Measurements from ENCODE around the gene RELT.

The RELT gene

DNA sequence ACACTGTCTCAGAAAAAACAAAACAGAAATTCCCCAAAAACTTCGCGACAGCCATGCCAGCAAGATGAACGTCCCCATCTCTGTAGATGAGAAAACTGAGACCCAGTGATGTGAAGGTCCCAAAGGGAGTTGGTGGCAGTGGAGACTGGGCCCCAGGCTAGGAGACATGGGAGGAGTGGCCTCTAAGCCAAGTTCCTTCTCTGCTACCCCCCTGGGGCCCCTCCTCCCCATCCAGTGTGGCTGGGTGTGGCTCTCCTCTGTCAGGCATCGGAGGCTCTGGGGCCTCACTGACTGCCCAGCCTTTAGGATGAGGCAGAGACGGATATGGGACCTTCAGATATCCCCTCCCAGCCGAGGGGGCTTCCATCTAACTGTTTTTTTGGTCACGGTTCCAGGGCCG is 9.8 kb downstream of the RELT start:
- TF ChIP-seq, protein P1, sequence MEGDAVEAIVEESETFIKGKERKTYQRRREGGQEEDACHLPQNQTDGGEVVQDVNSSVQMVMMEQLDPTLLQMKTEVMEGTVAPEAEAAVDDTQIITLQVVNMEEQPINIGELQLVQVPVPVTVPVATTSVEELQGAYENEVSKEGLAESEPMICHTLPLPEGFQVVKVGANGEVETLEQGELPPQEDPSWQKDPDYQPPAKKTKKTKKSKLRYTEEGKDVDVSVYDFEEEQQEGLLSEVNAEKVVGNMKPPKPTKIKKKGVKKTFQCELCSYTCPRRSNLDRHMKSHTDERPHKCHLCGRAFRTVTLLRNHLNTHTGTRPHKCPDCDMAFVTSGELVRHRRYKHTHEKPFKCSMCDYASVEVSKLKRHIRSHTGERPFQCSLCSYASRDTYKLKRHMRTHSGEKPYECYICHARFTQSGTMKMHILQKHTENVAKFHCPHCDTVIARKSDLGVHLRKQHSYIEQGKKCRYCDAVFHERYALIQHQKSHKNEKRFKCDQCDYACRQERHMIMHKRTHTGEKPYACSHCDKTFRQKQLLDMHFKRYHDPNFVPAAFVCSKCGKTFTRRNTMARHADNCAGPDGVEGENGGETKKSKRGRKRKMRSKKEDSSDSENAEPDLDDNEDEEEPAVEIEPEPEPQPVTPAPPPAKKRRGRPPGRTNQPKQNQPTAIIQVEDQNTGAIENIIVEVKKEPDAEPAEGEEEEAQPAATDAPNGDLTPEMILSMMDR (IDR thresholded peaks at IDR 0.05; ENCODE audit: extremely low read depth, insufficient read depth, missing control alignments): no peak
- peak; percentile 68 for DNase-seq (ENCODE audit: low spot score)
- in situ Hi-C loops (cut with MboI; ENCODE audit: low pct_unique_long_range_greater_than_20kb, low sequenced_read_pairs, unreplicated experiment): no loop called here

DNA sequence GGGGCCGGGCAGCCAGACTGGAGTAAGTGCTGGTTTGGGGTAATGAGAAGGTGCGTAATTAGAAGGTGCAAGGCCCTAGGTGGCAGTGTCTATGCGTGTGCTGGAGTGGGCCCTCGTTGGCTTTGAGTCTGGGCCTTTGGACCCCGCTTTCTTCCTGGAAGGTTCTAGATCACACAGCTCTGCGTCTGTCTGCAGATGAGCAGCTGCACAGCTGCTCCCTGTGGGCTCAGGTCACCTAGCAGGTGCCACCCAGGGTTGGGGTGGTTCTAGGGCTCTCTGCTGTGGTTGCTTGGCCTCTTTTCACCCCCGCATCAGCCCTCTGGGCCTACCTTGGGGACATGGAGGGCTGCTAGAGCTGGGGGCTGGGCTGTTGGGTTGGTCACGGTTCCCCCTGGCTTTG is 10.3 kb downstream of the RELT start:
- TF ChIP-seq, protein P1 (IDR thresholded peaks at IDR 0.05; ENCODE audit: extremely low read depth, insufficient read depth, missing control alignments): no peak
- in situ Hi-C loops (cut with MboI; ENCODE audit: low pct_unique_long_range_greater_than_20kb, low sequenced_read_pairs, unreplicated experiment): no loop called here
- DNase-seq (ENCODE audit: low spot score): no peak

DNA sequence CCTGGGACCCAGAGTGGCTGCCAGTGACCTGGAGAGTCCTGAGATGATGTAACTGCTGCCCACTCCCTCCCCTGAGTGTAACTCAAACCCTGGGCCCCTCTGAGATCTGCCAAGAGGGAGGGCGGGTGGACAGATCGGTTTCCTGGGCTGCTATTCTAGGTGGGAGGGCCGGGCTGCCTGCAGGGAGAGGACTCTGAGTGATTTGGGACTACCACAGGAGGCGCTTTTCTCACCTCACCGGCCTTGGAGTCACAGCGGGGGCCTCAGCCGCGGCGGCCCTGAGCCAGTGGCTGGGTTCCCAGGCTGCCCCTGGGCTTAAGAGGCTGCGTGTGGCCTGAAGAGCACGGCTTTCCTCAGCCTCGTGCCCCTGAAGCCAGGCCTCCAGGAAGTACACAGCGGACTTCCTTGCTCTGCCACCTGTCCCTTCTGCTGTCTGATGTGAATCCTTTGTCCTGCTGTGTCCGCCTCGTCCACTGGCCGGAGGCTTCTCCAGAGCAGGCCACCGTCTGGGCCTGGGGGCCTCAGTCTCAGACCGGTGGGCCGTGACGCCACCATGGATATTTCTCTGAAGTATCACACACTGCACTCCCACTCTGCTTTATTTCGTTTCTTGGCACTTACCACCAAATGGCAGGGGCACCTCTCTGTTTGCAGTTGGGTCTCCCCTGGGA is 11.5 kb downstream of the RELT start:
- TF ChIP-seq, protein P1 (IDR thresholded peaks at IDR 0.05; ENCODE audit: extremely low read depth, insufficient read depth, missing control alignments): no peak
- DNase-seq (ENCODE audit: low spot score): no peak
- in situ Hi-C loops (cut with MboI; ENCODE audit: low pct_unique_long_range_greater_than_20kb, low sequenced_read_pairs, unreplicated experiment): no loop called here

DNA sequence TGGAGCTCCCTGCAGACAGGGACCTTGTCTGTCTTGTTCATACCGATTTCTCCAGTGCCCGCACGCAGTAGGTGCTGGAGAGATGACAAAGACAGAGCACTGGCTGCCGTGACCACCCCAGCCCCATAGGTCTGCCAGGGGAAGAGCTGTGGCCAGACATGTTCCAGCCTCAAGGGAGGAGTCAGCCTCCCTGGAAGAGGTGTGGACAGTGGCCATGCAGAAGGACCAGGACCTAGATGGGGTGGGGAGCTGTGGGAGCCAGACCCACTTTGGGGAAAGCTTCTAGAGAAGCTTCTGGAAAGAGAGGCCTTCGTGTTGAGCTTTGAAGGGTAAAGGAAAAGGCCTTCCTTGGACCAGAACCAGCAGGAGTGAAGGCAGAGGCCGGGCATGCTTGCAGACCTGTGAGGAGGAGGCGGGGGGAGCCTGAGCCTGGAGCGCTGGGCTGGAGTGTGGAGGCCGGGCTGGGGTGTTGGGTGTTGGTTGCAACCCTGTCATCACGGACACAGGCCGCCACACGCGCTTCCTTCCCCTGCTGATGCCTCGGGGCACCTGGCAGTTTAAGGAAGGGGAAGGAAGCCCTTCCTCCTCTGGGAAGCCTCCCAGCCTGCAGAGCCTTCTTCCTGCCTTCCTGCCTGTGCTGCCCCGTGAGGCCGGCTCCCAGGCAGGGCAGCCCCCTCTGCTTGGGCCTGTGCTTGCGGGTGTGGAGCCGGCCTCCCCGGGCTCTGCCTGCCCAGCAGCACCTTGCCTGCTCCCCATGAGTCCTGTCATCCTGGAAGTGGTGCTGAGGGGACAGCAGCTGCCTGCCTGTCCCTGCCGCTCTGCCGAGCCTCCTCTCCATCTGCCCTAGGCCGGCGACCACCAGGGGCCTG is 12.3 kb downstream of the RELT start:
- DNase-seq (ENCODE audit: low spot score): no peak
- in situ Hi-C loops (cut with MboI; ENCODE audit: low pct_unique_long_range_greater_than_20kb, low sequenced_read_pairs, unreplicated experiment): no loop called here
- TF ChIP-seq, protein P1 (IDR thresholded peaks at IDR 0.05; ENCODE audit: extremely low read depth, insufficient read depth, missing control alignments): no peak

DNA sequence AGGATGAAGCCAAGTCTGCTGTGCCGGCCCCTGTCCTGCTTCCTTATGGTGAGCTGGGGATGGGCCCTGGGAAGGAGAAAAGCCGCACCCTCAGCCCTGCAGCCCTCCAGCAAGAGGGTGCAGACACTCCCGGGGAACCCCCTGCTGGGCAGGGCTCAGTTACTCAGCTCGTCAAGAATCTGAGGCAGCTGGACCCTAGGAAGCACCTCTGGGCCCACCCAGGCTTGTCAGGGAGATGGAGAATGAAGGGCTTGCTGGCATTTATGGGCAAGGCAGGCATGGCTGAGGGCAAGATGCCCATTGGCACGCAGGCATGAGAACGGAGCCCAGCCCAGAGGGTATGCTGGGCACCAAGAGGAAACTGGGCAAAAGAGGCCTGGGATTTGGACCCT is 12.9 kb downstream of the RELT start:
- TF ChIP-seq, protein P1 (IDR thresholded peaks at IDR 0.05; ENCODE audit: extremely low read depth, insufficient read depth, missing control alignments): no peak
- in situ Hi-C loops (cut with MboI; ENCODE audit: low pct_unique_long_range_greater_than_20kb, low sequenced_read_pairs, unreplicated experiment): no loop called here
- no peak for DNase-seq (ENCODE audit: low spot score)

DNA sequence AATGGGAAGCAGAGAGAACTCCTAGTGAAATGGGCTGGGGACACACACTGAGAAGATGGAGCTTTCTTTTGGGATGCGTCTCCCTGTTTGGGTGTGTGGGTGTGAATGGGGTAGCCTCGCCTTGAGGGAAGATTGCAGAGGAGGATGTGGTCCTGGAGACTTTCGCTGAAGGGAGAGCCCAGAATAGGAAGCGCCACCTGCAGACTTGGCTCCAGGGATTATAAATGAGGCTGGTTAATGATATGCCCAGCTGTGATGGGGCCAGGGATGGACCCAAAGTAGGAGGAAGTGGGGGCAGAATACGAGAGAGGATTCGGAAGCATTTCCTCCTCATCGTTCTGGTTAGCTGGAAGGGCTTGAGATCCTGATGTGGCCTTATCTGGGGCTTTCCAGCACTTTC is 13.7 kb downstream of the RELT start:
- TF ChIP-seq, protein P1 (IDR thresholded peaks at IDR 0.05; ENCODE audit: extremely low read depth, insufficient read depth, missing control alignments): no peak
- DNase-seq (ENCODE audit: low spot score): no peak
- in situ Hi-C loops (cut with MboI; ENCODE audit: low pct_unique_long_range_greater_than_20kb, low sequenced_read_pairs, unreplicated experiment): no loop called here

Data from GM13977 (cell line).